Astrocyte of the spinal cord (primary cell): ENCODE results near the gene POLRMT.

Experiments used
- DNase-seq: peaks from one replicate; pipeline ENCODE4 v3.0.0; 2011; ENCODE audit warnings: low read depth, low spot score
- H3K4me3 ChIP-seq: 2 replicates; pipeline ENCODE4 v1.5.1; 2011; ENCODE audit warnings: low read depth, mild to moderate bottlenecking, low read length, moderate library complexity
- in situ Hi-C: cut with HindIII; loops from 2 replicates; pipeline ENCODE4 v1.10.0; 2017; ENCODE audit warnings: low sequenced_read_pairs
- TF ChIP-seq, protein P1 (sequence below): IDR thresholded peaks from 2 replicates; pipeline ENCODE4 v1.5.1; 2012; ENCODE audit warnings: low read depth, mild to moderate bottlenecking, low read length, inconsistent platforms

The POLRMT gene

DNA sequence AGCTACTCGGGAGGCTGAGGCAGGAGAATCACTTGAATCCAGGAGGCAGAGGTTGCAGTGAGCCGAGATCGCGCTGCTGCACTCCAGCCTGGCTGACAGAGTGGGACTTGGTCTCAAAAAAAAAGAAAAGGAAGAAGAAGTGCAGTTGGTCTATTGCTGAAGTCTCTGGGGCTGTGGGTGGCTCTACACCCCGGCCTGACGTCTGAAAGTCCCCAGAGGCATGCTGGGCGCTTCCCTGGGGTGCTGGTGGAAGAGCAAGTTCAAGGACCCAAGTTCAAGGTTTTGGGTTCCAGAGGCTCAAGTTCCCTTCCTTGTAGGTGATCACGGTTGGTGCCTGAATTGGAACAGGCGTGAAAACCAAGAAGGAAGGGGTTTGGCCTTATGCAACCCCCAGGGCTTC is 39.8 kb downstream of the POLRMT start:
- no peak overlapping the region for H3K4me3 ChIP-seq
- DNase-seq: no peak
- in situ Hi-C loops: no loop called here
- TF ChIP-seq, protein P1, sequence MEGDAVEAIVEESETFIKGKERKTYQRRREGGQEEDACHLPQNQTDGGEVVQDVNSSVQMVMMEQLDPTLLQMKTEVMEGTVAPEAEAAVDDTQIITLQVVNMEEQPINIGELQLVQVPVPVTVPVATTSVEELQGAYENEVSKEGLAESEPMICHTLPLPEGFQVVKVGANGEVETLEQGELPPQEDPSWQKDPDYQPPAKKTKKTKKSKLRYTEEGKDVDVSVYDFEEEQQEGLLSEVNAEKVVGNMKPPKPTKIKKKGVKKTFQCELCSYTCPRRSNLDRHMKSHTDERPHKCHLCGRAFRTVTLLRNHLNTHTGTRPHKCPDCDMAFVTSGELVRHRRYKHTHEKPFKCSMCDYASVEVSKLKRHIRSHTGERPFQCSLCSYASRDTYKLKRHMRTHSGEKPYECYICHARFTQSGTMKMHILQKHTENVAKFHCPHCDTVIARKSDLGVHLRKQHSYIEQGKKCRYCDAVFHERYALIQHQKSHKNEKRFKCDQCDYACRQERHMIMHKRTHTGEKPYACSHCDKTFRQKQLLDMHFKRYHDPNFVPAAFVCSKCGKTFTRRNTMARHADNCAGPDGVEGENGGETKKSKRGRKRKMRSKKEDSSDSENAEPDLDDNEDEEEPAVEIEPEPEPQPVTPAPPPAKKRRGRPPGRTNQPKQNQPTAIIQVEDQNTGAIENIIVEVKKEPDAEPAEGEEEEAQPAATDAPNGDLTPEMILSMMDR: no peak

DNA sequence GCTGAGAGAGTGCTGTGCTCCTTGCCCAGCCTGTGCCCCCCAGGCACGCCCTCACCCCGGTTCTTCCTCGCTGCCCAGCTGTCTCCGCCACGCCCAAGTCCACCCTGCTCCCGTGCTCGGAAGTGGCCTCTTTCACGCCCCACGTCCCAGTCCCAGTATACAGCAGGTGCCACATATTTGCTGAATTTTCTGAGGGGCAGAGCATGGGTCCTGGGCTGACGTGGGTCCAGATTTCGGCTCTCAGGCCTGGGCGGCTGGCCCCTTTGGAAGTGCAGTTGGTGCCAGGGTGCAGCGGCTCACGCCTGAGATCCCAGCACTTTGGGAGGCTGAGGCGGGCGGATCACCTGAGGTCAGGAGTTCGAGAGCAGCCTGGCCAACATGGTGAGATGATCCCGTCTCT is 40.3 kb downstream of the POLRMT start:
- TF ChIP-seq, protein P1: no peak
- DNase-seq: no peak
- H3K4me3 ChIP-seq: no peak overlapping the region
- in situ Hi-C loops: no loop called here

- TF ChIP-seq, protein P1: no peak
- H3K4me3 ChIP-seq: no peak overlapping the region
- in situ Hi-C loops: no loop called here
- DNase-seq: no peak
Measured at GRCh38 chr19:592101-592500, 41.2 kb downstream of the POLRMT start.

- H3K4me3 ChIP-seq: peak overlapping the region; percentile 7
Measured at GRCh38 chr19:591099-591958, 42.0 kb downstream of the POLRMT start.

DNA sequence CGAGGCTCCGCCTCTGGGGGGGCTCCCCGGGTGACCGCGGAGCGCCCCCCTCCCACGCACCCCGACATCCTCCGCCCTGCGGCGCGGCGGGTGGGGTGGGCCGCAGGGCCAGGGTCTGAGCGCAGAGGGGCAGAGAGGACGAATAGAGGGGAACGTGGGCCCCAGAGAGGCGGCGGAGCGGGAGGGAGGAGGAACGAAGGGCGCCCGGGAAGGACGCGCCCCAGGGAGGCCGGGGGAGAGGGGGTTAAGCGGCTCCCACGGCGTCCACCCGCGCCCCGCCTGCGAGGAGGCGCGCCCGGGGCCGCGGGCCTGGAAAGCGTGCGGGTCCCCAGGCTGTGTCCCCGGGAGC is 42.6 kb downstream of the POLRMT start:
- DNase-seq: no peak
- TF ChIP-seq, protein P1: no peak
- H3K4me3 ChIP-seq: peak overlapping the region; percentile 20
- in situ Hi-C loops: no loop called here

More at GRCh38 chr19:591099-591958, 42.0 kb downstream of the POLRMT start:
- TF ChIP-seq, protein P1: no peak
- DNase-seq: no peak
- in situ Hi-C loops: no loop called here

- DNase-seq: peak; percentile 47
- TF ChIP-seq, protein P1: no peak
- H3K4me3 ChIP-seq: peak overlapping the region; percentile 23
- in situ Hi-C loops: no loop called here
Measured at GRCh38 chr19:590396-590745, 43.0 kb downstream of the POLRMT start.
